ENCODE data around the gene PDZK1.

GRCh38 chr1:145695821-145696629, 11.1 kb downstream of the PDZK1 start:
- TF ChIP-seq, protein P1, sequence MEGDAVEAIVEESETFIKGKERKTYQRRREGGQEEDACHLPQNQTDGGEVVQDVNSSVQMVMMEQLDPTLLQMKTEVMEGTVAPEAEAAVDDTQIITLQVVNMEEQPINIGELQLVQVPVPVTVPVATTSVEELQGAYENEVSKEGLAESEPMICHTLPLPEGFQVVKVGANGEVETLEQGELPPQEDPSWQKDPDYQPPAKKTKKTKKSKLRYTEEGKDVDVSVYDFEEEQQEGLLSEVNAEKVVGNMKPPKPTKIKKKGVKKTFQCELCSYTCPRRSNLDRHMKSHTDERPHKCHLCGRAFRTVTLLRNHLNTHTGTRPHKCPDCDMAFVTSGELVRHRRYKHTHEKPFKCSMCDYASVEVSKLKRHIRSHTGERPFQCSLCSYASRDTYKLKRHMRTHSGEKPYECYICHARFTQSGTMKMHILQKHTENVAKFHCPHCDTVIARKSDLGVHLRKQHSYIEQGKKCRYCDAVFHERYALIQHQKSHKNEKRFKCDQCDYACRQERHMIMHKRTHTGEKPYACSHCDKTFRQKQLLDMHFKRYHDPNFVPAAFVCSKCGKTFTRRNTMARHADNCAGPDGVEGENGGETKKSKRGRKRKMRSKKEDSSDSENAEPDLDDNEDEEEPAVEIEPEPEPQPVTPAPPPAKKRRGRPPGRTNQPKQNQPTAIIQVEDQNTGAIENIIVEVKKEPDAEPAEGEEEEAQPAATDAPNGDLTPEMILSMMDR (conservative IDR thresholded peaks at IDR 0.05; ENCODE audit: low read depth in 2 of 2) = no peak
- TF ChIP-seq EZH2 (IDR thresholded peaks at IDR 0.05; ENCODE audit: low read depth, unreplicated experiment) = no peak
- TF ChIP-seq STAT1 (IDR thresholded peaks at IDR 0.05; ENCODE audit: unreplicated experiment) = no peak
- TF ChIP-seq POLR2AphosphoS5 (IDR thresholded peaks at IDR 0.05; ENCODE audit: low read depth) = no peak
- no peak for TF ChIP-seq JUNB (IDR thresholded peaks at IDR 0.05; ENCODE audit: unreplicated experiment)
- TF ChIP-seq REST (IDR thresholded peaks at IDR 0.05; ENCODE audit: unreplicated experiment) = no peak
- no peak for TF ChIP-seq CREB1 (CRISPR knock-in tag; IDR thresholded peaks at IDR 0.05; ENCODE audit: low read depth)
- TF ChIP-seq, protein P2, sequence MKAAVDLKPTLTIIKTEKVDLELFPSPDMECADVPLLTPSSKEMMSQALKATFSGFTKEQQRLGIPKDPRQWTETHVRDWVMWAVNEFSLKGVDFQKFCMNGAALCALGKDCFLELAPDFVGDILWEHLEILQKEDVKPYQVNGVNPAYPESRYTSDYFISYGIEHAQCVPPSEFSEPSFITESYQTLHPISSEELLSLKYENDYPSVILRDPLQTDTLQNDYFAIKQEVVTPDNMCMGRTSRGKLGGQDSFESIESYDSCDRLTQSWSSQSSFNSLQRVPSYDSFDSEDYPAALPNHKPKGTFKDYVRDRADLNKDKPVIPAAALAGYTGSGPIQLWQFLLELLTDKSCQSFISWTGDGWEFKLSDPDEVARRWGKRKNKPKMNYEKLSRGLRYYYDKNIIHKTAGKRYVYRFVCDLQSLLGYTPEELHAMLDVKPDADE (IDR thresholded peaks at IDR 0.05) = no peak
- TF ChIP-seq EZH2phosphoT487 (IDR thresholded peaks at IDR 0.05; ENCODE audit: unreplicated experiment) = no peak
- no peak for TF ChIP-seq ZNF114 (CRISPR knock-in tag; IDR thresholded peaks at IDR 0.05)
